ENCODE results near the gene SLC1A2.

- TF ChIP-seq CTCF (IDR thresholded peaks at IDR 0.05; ENCODE audit: insufficient read depth, low read depth, low read length): no peak
- no peak for TF ChIP-seq EZH2 (IDR thresholded peaks at IDR 0.05; ENCODE audit: insufficient read depth, low read length)
Observed at GRCh38 chr11:35227576-35228327, 191.6 kb downstream of the SLC1A2 start.
